ENCODE results near the gene DSCAML1. TPM values are rescaled to one million over a fixed set of nuclear protein-coding genes. Genes with fewer than 3 reads are reported as not detected.

The DSCAML1 gene
- total RNA-seq, 1 experiment from 2014 or later: 5.4 TPM

DNA sequence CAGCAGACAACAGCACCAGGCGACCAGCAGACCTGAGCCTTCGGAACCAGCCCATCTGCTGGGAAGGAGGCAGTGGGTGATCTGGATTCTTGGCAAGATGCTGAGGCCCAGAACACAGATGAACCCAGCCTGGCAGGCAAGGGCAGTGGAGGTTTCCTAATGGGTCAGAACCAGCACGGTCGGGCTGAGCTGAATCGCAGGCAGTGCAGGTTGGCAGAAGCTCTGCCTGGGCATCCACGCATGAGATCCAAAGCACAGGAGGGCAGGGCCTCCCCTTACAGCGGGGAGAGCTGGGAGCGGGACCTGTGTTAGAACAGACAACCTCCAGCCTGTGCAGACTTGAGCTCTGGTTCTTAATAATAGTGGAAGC lies 47.5 kb downstream of the DSCAML1 start:
- in situ Hi-C loops (cut with HindIII; ENCODE audit: low pct_unique_long_range_greater_than_20kb, low sequenced_read_pairs): no loop called here
- DNase-seq (ENCODE audit: low read depth): no peak

DNA sequence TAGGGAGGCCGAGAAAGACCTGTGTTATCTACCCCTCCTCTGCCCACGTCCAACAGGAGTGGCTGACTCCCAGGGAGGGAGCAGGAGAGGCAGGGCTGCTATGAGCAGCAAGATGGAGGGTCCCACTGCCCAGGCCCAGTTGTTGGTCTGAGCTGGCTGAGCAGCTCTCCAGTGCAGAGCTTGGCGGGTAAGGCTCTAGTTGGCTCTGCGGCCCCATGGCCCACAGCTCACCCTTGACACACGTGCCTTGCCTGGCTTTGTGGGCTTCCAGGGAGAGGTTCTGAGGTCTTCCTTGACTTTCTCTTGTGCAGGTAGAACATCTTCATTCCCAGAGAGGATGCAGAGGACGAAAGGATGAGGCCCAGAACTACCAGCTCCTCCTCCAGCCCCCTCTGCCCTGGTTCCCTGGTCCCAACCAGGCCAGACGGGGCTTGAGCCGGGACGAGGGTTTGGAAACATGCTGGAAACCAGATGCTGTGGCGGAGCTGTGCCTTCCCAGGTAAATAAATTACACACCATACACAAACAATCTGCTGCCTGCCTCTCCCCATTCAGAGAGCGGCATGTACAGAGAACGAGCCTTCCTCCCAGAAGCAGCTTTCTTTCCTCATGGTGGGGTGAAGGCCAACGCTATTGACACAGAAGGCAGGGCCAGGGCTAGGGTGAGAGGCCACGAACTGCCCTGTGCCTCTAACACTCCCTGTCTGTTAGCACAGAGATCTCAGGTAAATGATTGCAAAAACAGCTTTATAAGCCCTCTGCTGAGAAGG lies 48.1 kb downstream of the DSCAML1 start:
- no peak for DNase-seq (ENCODE audit: low read depth)
- in situ Hi-C loops (cut with HindIII; ENCODE audit: low pct_unique_long_range_greater_than_20kb, low sequenced_read_pairs): no loop called here

DNA sequence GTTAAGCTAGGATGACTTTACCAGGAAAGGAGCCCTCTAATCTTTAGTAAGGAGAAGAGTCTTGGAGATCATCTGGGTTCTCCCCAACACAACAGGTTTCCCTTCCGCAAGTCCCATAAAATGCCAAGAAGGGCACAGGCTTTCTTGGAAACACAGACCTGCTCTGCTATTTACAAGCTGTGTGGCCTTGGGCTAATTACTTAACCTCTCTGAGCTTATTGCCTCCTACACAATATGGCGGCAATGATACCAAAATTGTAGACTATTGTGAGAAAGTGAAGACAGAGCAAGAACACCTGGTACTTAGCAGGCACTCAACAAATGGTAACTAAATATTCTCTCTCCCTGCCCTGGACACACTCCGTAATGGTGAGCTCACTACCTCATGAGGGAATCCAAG lies 49.1 kb downstream of the DSCAML1 start:
- no peak for DNase-seq (ENCODE audit: low read depth)
- in situ Hi-C loops (cut with HindIII; ENCODE audit: low pct_unique_long_range_greater_than_20kb, low sequenced_read_pairs): no loop called here

DNA sequence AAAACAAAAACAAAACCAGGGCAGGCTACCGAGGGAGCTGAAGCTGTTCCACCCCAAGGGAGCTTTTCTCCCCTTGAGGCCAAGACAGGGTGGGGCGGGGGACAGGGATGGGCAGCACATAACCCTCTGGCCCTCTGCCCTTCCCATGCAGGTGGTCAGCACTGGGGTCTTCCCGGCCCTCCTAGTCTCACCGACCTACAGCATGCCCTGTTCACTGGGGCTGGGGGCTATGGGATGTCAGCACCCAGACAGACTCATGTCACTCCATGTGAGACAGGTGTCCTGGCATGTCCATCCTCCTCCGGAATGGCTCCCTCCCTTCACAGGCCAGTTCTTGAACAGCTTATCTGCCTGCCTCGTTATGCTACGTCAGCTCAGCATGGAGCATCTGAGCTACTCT lies 51.7 kb downstream of the DSCAML1 start:
- no peak for DNase-seq (ENCODE audit: low read depth)
- in situ Hi-C loops (cut with HindIII; ENCODE audit: low pct_unique_long_range_greater_than_20kb, low sequenced_read_pairs): no loop called here

DNA sequence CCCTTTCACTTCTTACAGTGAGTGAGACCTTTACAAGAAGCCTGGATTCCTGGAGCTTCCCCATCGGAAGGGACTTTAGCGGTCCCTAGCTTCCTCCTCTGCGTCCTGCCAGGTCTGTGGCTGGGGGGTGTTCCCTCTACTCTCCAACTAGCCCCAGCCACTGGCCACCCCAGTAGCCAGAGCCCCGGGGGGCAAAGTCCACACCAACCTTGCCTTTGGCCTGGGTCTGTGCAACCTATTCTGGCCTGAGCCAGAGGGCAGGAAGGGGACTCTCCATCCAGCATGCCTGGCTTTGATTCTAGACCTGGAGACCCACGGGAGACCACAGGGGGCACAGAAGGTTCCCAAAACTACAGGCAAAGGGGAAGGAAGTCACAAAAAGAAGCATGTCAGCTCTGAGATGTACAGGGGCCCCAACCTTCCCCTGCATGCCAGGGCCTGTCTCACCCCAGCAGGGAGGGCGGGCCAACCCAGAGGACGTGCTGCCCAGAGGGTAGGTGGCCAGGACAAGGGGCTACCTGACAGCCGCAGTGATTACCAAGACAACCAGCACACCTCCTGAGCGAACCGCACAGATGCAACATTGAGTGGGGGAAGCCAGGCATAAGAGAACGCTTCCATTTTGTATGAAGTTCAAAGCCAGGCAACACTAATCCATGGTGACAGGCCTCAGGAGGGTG lies 52.4 kb downstream of the DSCAML1 start:
- in situ Hi-C loops (cut with HindIII; ENCODE audit: low pct_unique_long_range_greater_than_20kb, low sequenced_read_pairs): no loop called here
- no peak for DNase-seq (ENCODE audit: low read depth)

DNA sequence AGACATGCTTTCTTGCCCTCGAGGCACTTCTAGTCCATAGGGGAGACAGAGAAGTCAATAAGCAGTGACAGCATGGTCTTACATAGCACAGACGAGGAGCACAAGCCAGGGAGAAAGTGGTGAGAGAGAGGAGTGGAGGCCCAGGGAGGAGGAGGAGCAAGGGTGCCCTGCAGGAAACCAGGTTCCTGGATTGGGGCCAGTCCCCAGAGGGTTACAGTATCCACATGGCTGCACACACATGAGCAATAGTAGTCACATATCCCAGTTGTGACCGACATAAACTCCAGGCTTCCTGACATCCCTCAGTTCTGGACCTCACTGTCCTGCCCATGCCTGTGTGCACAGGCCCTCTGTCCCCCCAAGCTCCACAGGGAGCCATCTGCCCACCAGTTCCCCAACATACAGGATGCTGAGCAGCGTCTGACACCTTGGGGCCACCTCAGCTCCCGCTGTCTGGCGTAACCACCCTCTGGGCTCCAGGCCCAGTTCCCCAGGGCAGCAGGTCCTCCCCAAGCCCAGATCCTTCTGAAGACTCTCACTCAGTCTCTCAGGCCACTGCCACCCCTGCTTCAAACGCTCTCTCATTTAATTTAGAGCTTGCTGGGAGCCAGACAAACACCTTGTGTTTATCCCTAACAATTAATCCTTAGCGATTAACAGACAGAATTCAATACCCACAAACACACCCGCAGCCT lies 53.7 kb downstream of the DSCAML1 start:
- in situ Hi-C loops (cut with HindIII; ENCODE audit: low pct_unique_long_range_greater_than_20kb, low sequenced_read_pairs): no loop called here
- peak; percentile 41 for DNase-seq (ENCODE audit: low read depth)

DNA sequence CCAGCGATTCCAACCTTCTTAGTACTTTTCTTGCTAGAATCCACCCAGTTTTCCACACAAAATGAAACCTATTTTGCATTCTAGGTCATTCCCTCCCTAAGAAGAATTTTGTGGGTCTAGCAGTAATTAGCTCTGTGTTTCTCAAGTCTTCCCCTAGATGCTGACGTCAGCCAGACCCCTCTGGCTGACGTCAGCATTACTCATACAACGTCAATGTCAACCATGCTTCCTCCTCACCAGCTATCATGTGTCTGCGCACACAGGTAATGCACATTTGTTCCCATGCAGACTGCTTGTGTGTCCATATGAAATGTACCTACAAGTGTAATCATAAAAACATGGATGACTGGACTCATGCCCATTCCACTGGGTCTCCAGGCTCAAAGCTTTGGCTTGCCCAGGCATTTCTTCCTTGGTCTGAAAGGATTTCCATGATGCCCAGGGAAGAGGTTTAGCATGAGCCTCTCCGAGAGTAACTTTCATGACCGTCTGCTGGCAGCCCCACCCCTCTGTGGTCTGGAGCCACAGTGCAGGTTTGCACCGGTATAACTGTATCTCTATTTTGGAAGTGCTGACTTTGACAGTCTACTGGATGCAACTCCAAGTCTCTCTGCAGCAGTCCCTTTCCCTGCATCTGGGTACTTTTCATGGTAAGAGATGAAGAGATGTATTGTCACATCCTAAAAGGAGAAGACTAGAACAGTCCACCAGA lies 58.6 kb downstream of the DSCAML1 start:
- DNase-seq (ENCODE audit: low read depth): no peak
- in situ Hi-C loops (cut with HindIII; ENCODE audit: low pct_unique_long_range_greater_than_20kb, low sequenced_read_pairs): no loop called here

DNA sequence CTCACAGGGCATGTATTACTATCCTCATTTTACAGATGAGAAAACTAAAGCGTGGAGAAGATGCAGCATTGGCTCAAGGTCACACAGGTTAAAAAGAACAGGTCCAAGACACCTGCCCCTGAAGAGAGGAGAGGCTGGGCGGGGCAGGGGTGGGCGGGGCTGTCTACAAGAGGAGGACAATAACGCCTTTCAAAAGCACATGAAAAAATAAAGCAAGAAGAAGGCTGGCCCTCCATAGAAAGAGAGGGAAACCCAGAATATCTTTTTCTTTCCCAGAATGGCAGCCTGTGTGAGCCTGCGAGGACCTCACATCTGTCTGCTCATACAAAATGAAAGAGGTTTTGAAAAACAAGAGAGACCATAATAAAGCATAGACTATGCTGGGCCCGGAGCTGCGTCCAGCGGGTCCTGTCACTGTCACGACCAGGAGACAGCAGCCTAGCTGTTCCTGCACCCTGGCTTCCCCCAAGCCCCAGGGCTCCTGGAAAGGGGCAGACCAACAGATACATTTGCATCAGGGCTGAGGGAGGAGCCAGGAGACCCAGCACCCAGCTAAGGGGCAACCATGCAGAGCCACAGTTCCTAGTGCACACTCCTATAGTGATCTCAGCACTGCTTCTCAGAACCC lies 61.6 kb downstream of the DSCAML1 start:
- no peak for DNase-seq (ENCODE audit: low read depth)
- in situ Hi-C loops (cut with HindIII; ENCODE audit: low pct_unique_long_range_greater_than_20kb, low sequenced_read_pairs): no loop called here

DNA sequence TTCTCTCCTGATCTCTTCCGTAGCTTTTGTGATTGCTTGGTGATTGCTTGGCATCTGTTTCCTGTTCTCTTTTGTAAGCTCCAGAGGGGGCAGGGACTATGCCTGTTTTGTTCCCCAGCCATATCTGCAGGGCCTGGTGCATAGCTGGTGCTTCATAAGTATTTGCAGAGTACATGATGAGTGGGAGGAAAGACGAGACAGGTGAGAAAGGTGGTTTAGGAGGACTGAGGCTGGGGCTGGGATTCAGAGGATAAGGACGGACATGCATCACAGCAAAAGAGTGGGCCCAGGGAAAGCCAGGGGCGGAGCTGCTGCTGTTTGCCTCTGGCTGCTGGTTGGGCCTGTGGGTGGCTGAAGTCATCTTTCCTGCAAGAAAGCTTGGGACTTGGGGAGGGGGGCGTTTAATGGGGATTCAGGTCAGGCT lies 62.4 kb downstream of the DSCAML1 start:
- no peak for DNase-seq (ENCODE audit: low read depth)
- in situ Hi-C loops (cut with HindIII; ENCODE audit: low pct_unique_long_range_greater_than_20kb, low sequenced_read_pairs): no loop called here

DNA sequence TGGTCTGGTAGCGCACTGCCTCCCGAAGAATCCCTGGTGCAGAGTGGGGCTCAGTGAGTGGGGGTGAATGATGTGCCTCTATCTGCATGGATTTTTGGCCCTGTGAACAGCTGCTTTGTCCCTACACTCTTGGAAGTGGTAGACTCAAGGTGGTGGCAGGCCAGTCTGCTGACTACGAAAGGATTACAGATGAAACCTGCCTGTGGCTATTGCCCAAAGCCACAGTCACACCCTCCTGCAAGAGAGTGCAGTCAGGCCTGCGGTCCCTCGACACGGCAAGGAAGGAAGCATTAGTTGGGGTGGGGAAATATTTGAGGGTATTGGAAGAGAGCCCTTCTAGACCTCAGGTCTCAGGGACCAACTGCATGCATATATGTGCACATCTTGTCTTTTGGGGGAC lies 63.7 kb downstream of the DSCAML1 start:
- in situ Hi-C loops (cut with HindIII; ENCODE audit: low pct_unique_long_range_greater_than_20kb, low sequenced_read_pairs): no loop called here
- DNase-seq (ENCODE audit: low read depth): no peak

DNA sequence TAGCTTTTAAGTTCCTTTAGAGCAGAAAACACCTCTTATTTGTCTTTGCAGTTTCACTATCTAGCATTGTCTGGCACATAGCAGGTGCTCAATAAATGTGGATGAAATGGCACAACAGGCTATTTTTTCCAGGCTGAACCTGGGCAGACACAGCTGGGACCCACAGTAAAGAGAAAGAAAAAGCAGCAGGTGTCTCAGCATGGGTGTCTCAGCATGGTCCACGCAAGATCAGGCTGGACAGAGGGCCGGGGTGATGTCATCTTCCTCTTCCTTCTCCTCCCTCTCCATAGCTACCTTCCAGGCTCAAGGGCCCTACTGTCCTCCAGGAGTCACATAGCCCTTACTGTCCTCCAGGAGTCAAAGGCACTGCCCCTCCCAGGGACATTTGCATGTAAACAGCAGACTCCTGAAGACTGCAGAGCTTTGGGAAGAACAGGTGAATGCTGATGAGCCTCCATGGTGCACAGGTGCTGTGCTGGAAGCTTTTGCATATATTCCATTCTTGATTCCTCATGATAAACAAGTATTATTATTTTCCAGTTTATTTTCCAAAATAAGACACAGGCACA lies 65.2 kb downstream of the DSCAML1 start:
- no peak for DNase-seq (ENCODE audit: low read depth)
- in situ Hi-C loops (cut with HindIII; ENCODE audit: low pct_unique_long_range_greater_than_20kb, low sequenced_read_pairs): no loop called here

DNA sequence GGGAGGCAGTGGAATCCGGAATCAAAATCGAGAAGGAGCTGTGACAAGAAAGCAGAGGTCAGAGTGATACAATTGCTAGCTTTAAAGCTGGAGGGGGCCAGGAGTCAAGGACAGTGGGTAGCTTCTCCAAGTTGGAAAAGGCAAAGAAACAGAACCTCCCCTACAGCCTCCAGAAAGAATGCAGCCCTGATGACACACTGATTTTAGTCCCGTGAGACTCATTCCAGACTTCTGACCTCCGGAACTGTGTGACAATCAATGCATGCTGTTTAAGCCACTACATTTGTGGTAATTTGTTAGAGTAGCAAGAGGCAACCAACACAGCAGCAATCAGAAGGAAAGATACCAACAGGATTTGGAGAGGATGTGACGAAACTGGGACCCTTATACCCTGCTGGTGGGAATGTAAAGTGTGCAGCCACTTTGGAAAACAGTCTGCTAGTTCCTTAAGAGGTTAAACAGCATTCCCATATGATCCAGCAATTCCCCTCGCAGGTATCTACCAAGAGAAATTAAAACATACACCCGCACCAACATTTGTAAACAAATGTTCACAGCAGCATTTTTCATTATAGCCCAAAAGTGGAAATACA lies 66.7 kb downstream of the DSCAML1 start:
- in situ Hi-C loops (cut with HindIII; ENCODE audit: low pct_unique_long_range_greater_than_20kb, low sequenced_read_pairs): no loop called here
- no peak for DNase-seq (ENCODE audit: low read depth)

DNA sequence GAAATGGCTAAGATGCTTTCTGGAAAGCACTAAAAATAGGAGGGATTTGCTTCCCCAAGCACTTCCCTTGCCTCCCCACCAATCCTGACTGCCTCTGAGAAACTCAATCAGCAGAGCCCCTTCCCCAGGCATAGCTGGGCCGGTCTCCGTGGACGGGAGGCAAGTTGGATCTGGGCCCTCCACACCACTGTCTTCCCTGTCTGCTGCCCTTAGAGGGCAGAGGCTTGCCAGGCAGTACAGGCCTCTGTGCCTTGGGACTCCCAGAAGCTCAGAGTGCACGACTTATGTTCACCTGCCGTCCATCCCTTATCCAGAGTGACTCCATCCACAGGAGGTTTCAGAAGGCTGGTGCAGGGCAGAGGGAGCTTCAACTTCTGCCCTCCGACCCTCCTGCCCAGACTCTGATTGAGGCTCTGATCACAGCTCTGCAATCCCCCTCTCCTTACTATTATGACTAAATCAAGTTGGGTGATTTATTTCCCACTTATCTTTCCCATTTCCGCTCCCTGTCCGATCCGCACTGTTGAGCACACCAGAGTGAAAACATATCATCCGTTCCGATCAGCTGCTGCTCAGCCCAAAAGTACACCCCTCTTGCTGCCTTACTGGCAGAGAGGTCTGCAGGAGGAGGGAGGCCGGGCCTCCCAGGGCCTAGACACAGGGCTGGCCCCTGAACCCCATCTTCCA lies 71.8 kb downstream of the DSCAML1 start:
- in situ Hi-C loops (cut with HindIII; ENCODE audit: low pct_unique_long_range_greater_than_20kb, low sequenced_read_pairs): no loop called here
- no peak for DNase-seq (ENCODE audit: low read depth)

DNA sequence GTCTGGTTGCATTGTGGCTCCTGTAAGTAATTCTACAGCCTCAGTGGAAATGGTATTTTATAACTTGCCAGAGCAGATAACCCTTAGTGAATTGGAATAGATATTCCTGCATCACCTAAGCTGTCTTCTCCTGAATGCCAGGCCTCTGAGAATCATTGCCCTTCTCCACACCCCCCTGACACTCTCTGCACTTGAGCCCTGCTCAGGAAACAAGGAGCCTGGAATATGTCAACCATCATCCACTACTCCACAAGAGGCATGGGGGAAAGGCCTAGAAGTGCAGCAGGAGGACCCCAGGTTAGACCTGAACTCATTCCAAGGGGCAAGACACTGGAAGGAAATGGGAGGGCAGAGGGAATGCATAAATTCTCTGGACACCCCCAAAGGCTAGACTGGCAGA lies 72.4 kb downstream of the DSCAML1 start:
- in situ Hi-C loops (cut with HindIII; ENCODE audit: low pct_unique_long_range_greater_than_20kb, low sequenced_read_pairs): no loop called here
- no peak for DNase-seq (ENCODE audit: low read depth)

DNA sequence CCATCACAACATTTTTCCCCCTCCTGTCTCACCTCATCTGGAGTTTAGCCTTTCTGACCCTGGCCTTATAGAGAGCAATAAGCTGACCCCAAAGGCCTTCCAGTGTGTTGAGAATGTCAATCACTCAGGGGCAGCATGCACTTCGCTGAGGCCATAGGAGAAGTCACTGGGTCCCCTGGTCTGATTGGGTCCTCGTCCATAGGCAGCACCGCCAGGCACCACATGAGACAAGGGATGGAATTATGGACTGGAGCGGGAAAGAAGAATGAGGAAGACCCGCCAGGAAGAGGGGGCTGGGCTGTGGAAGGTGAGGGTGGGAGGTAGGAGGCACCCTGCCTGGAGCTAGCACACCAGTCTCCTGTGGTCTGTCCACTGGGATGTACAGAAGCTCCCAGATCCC lies 72.9 kb downstream of the DSCAML1 start:
- DNase-seq (ENCODE audit: low read depth): no peak
- in situ Hi-C loops (cut with HindIII; ENCODE audit: low pct_unique_long_range_greater_than_20kb, low sequenced_read_pairs): no loop called here

DNA sequence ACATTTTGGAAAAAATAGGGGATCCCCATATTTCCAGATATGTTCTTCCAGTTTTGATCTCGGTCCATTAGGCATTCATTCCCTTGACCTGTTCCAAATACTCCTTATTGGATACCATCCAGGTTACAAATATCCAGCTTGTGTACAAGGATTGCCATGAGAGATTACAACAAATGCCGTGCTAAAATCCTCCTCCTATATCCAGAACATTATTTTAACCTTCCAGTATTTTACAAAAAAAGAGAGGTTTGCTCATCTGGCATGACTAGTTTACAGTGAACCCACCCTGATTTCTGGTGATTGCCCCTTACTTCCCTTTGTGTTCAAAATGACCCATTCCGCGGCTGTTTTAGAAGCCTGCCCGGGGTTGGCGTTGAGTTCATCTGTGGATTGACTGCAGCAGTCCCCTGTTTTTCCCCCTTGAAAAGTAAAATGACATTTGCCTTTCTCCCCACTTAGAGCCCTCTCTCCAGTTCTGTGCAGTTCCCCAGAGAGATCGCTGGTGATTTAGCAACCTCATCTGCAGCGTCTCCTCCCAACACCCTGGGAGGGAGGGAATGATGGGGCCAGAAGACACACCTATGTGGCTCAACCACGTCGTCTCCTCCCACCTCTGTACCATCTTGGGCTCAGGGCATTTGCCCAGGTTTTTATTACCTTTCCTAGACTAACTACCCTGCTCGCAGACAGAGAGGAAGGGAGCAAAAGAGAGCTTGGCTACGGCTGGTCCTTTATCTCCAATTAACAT lies 73.6 kb downstream of the DSCAML1 start:
- in situ Hi-C loops (cut with HindIII; ENCODE audit: low pct_unique_long_range_greater_than_20kb, low sequenced_read_pairs): no loop called here
- DNase-seq (ENCODE audit: low read depth): no peak

DNA sequence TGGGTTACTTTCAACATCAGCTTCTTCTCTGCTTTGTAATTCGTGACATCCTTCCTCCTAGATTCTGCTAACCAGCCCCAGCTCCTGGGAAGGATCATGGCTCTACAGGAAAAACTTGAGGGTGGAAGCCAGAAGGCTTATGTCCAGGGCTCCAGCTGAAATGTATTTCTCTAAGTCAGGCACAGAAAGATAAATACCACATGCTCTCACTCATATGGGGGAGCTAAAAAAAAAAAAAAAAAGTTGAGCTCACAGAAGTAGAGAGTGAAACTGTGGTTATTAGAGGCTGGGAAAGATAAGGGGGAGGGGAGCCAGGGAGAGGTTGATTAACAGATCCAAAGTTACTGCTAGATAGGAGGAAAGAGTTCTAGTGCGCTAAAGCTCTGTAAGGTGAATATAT lies 74.9 kb downstream of the DSCAML1 start:
- no peak for DNase-seq (ENCODE audit: low read depth)
- in situ Hi-C loops (cut with HindIII; ENCODE audit: low pct_unique_long_range_greater_than_20kb, low sequenced_read_pairs): no loop called here
